ENCODE results near the gene LRRC74B.
"Not testable (repeated sequence)": the region's sequence is repeated elsewhere in the genome, so short reads cannot be mapped to it uniquely, and the experiment has no call there.

Gene LRRC74B

GRCh38 chr22:21009208-21009607, 36.5 kb upstream of the LRRC74B start:
- in situ Hi-C loops (cut with MboI; ENCODE audit: low sequenced_read_pairs); DNase-seq (ENCODE audit: low spot score in 2 of 2); H3K27me3 ChIP-seq (ENCODE audit: low read depth); H3K4me3 ChIP-seq; H3K36me3 ChIP-seq (replicated peaks); H3K9me3 ChIP-seq; H3K4me1 ChIP-seq: not testable (repeated sequence)

- no peak overlapping the region for H3K4me3 ChIP-seq
- in situ Hi-C loops (cut with MboI; ENCODE audit: low sequenced_read_pairs): loop anchor here (10.0 kb wide), 2 partner anchors 155 to 655 kb away; partner anchors contain the start of genes PI4KA, PPIL2 and SNAP29
- peak in 1 of 2 experiments; percentile 74 for DNase-seq (ENCODE audit: low spot score in 2 of 2)
- no peaks in the 10 kb centered on the region for H3K36me3 ChIP-seq (replicated peaks)
- no peaks in the 10 kb centered on the region for H3K27me3 ChIP-seq (ENCODE audit: low read depth)
- H3K4me1 ChIP-seq: peaks cover 11% of the 10 kb centered on the region
- no peaks in the 10 kb centered on the region for H3K9me3 ChIP-seq
Measured at GRCh38 chr22:21009638-21010425, 35.9 kb upstream of the LRRC74B start.

- DNase-seq (ENCODE audit: low spot score in 2 of 2): no peak
- no peaks in the 10 kb centered on the region for H3K9me3 ChIP-seq
- peaks cover 11% of the 10 kb centered on the region for H3K4me1 ChIP-seq
- in situ Hi-C loops (cut with MboI; ENCODE audit: low sequenced_read_pairs): loop anchor here (10.0 kb wide), 2 partner anchors 156 to 654 kb away; partner anchors contain the start of genes PI4KA, PPIL2 and SNAP29
- no peaks in the 10 kb centered on the region for H3K36me3 ChIP-seq (replicated peaks)
- H3K27me3 ChIP-seq (ENCODE audit: low read depth): no peaks in the 10 kb centered on the region
- H3K4me3 ChIP-seq: no peak overlapping the region
Measured at GRCh38 chr22:21010426-21011113, 35.2 kb upstream of the LRRC74B start.

- Histone ChIP-seq H3K27me3 (ENCODE audit: low read depth) (no peaks in the 10 kb centered on the region), H3K9me3 (no peaks in the 10 kb centered on the region), H3K36me3 (replicated peaks) (no peaks in the 10 kb centered on the region), H3K4me1 (peaks cover 11% of the 10 kb centered on the region), H3K4me3 (no peak overlapping the region)
- no peak for DNase-seq (ENCODE audit: low spot score in 2 of 2)
- in situ Hi-C loops (cut with MboI; ENCODE audit: low sequenced_read_pairs): loop anchor here (10.0 kb wide), 2 partner anchors 158 to 652 kb away; partner anchors contain the start of genes PI4KA, PPIL2 and SNAP29
Measured at GRCh38 chr22:21012446-21013407, 33.0 kb upstream of the LRRC74B start.

GRCh38 chr22:21013657-21014201, 32.0 kb upstream of the LRRC74B start:
- Histone ChIP-seq H3K4me1 (peaks cover 11% of the 10 kb centered on the region), H3K4me3 (peak overlapping the region; percentile 34), H3K27me3 (ENCODE audit: low read depth) (no peaks in the 10 kb centered on the region), H3K36me3 (replicated peaks) (no peaks in the 10 kb centered on the region), H3K9me3 (no peaks in the 10 kb centered on the region)
- in situ Hi-C loops (cut with MboI; ENCODE audit: low sequenced_read_pairs): loop anchor here (10.0 kb wide), 2 partner anchors 159 to 651 kb away; partner anchors contain the start of genes PI4KA, PPIL2 and SNAP29
- no peak for DNase-seq (ENCODE audit: low spot score in 2 of 2)

DNA sequence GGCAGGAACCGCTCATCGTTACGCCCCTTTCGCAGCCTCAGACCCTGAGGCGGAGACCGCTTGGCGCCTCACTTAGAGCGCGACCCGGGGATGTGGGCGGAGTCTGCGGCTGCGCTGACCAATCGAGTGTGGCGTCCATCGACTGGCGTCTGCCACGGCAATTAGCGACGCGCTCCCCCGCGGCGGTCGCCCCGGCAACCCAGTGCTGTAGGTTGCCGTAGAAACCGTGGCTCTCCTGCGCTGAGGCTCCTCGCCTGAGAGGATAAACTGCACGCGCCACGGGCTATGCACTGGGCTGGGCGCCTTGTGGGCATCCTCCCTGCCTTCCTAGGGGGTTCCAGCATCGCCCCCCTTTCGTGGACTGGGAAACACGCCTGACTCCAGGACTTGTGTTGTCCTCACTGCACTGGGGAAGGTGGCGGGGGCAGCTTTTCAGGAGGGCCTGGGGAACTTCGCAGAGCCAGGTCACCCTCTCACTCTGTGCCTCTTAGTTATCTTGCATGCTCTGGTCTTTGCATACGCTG, 31.5 kb upstream of the LRRC74B start:
- in situ Hi-C loops (cut with MboI; ENCODE audit: low sequenced_read_pairs): loop anchor here (10.0 kb wide), 2 partner anchors 159 to 651 kb away; partner anchors contain the start of genes PI4KA, PPIL2 and SNAP29
- Histone ChIP-seq H3K9me3 (peaks cover 3% of the 10 kb centered on the region; the same call in 1 of the 2 replicates), H3K27me3 (ENCODE audit: low read depth) (no peaks in the 10 kb centered on the region), H3K4me3 (peak overlapping the region; percentile 34), H3K36me3 (replicated peaks) (no peaks in the 10 kb centered on the region), H3K4me1 (peaks cover 11% of the 10 kb centered on the region)
- DNase-seq (ENCODE audit: low spot score in 2 of 2): peak; percentile 92 to 98

DNA sequence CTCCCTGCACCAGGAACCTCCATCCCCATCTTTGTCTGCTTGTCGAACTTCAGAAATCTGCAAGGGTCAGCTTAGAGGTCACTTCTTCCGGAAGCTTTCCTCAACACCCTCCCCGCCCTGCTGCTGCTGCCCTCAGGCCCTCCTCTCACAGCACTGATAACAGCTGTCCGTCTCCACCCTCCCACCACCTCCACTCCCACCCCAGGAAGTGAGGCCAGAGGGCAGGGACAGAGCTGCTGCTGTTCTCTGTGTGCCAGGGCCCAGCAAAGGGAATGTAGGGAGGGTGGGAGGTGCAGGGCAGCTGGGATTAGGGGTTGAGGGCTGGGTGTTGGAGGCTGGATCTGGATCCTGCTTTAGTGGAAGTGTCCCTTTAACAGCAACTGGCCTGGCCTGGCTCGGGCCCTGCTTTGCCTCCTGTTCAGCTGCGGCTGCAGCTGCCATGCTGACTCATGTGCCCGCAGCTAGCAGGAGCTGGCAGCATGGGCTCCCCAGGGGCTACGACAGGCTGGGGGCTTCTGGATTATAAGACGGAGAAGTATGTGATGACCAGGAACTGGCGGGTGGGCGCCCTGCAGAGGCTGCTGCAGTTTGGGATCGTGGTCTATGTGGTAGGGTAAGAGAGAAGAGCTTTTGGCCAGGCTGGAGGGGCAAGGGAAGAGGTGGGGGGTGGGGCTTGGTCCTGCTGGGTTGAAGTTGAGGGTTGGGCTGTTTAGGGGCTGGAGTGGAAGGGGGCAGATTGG, 30.9 kb upstream of the LRRC74B start, which contains the start of gene P2RX6:
TSS of gene P2RX6 (plus strand) at position 440 of the 740 bp plus-strand sequence. CDS start at position 450, 10 bp downstream.
- Histone ChIP-seq H3K4me1 (peaks cover 11% of the 10 kb centered on the region), H3K4me3 (peak within 1 kb of the TSS; percentile 34), H3K27me3 (ENCODE audit: low read depth) (no peaks in the 10 kb centered on the region), H3K9me3 (peaks cover 6% of the 10 kb centered on the region; the same call in 1 of the 2 replicates), H3K36me3 (replicated peaks) (no peaks in the 10 kb centered on the region)
- no peak for DNase-seq (ENCODE audit: low spot score in 2 of 2)
- in situ Hi-C loops (cut with MboI; ENCODE audit: low sequenced_read_pairs): loop anchor here (10.0 kb wide), 2 partner anchors 160 to 650 kb away; partner anchors contain the start of genes PI4KA, PPIL2 and SNAP29

GRCh38 chr22:21015466-21016006, 30.2 kb upstream of the LRRC74B start:
- Histone ChIP-seq H3K9me3 (peaks cover 6% of the 10 kb centered on the region; the same call in 1 of the 2 replicates), H3K4me1 (peaks cover 11% of the 10 kb centered on the region), H3K4me3 (no peak overlapping the region), H3K27me3 (ENCODE audit: low read depth) (no peaks in the 10 kb centered on the region), H3K36me3 (replicated peaks) (no peaks in the 10 kb centered on the region)
- DNase-seq (ENCODE audit: low spot score in 2 of 2): no peak
- in situ Hi-C loops (cut with MboI; ENCODE audit: low sequenced_read_pairs): loop anchor here (10.0 kb wide), 2 partner anchors 161 to 649 kb away; partner anchors contain the start of genes PI4KA, PPIL2 and SNAP29

DNA sequence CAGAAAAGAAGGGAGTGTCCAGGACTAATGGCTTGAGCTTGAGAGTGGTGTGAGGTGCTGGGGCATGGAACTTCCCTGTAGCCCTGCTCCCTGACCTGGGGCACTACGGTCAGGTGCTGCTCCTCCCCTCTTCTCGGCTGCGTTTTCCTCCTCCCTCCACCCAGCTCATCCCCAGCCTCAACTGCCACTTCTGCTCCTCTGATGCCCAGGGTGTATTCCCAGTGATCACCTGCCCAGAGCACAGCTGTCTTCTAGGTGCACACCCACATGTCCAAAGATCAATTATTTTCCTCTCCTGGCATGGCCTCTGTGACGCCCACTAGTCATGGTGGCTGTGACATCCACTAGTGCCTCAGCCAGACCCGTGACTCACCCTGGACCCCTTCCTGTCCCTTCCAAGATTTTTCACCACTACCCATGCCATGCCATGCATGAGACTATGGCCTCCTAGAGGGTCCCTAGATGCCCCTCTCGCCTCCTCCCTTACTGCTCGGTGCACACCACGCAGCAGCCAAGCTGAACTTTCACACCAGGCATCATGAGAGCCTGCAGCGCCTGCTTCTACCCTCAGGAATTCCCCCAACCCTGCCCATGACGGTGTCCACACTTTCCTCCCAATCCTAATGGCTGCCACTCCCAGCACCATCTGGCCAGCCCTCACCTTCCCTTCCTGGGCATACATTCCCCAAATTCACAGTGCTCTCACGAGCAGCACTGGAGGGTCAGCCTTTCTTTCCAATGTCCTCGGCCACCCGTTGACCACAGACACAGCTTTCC, 28.9 kb upstream of the LRRC74B start:
- DNase-seq (ENCODE audit: low spot score in 2 of 2): no peak
- no peak overlapping the region for H3K4me3 ChIP-seq
- peaks cover 6% of the 10 kb centered on the region; the same call in 1 of the 2 replicates for H3K9me3 ChIP-seq
- in situ Hi-C loops (cut with MboI; ENCODE audit: low sequenced_read_pairs): loop anchor here (10.0 kb wide), 2 partner anchors 162 to 648 kb away; partner anchors contain the start of genes PI4KA, PPIL2 and SNAP29
- no peaks in the 10 kb centered on the region for H3K27me3 ChIP-seq (ENCODE audit: low read depth)
- peaks cover 11% of the 10 kb centered on the region for H3K4me1 ChIP-seq
- H3K36me3 ChIP-seq (replicated peaks): no peaks in the 10 kb centered on the region

DNA sequence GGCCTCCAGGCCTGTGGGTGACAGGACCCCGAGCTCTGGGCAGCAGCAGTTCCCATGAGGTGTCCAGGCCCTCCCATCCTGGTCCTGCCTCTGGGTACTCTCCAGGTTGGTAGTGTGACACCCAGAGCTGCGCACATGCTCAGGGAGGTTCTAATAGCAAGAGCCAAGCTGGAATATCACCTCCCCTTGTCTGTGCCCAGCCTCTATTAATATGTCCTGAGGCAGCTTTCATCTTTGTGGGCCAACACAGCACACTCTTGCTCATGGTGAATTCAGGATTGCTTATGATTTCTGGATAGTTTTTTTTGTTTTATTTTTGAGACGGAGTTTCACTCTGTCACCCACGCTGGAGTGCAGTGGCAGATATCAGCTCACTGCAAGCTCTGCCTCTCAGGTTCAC, 27.4 kb upstream of the LRRC74B start:
- peaks cover 11% of the 10 kb centered on the region for H3K4me1 ChIP-seq
- no peaks in the 10 kb centered on the region for H3K27me3 ChIP-seq (ENCODE audit: low read depth)
- no peak overlapping the region for H3K4me3 ChIP-seq
- in situ Hi-C loops (cut with MboI; ENCODE audit: low sequenced_read_pairs): loop anchor here (10.0 kb wide), 2 partner anchors 164 to 646 kb away; partner anchors contain the start of genes PI4KA, PPIL2 and SNAP29
- DNase-seq (ENCODE audit: low spot score in 2 of 2): no peak
- H3K36me3 ChIP-seq (replicated peaks): no peaks in the 10 kb centered on the region
- H3K9me3 ChIP-seq: peaks cover 6% of the 10 kb centered on the region; the same call in 1 of the 2 replicates
